Urothelium cell line (cell line): Measurements from ENCODE around the gene NKX2-8.

ENCODE experiments used
- DNase-seq: peaks from one replicate; pipeline ENCODE4 v3.0.0; 2011; ENCODE audit warnings: low spot score, mixed read lengths
- FAIRE-seq: peaks from 2 replicates; lab custom pipeline; 2011; peaks lifted over from hg19 to GRCh38; lab: Jason Lieb, UNC

NKX2-8 gene

GRCh38 chr14:36582011-36582873 is at the start of gene NKX2-8:
NKX2-8 (minus strand) TSS chr14:36582614; CDS start chr14:36582389, 225 bp downstream.
- FAIRE-seq (no peak), DNase-seq (no peak)

- FAIRE-seq (no peak), DNase-seq (no peak)
These were observed 45.6 kb upstream of the NKX2-8 start for GRCh38 chr14:36627981-36628380.

- no peak for DNase-seq
- FAIRE-seq = no peak
These were observed 43.7 kb upstream of the NKX2-8 start for GRCh38 chr14:36626151-36626550.

- FAIRE-seq (no peak), DNase-seq (no peak)
These were observed 43.0 kb upstream of the NKX2-8 start for GRCh38 chr14:36625436-36625835.

DNA sequence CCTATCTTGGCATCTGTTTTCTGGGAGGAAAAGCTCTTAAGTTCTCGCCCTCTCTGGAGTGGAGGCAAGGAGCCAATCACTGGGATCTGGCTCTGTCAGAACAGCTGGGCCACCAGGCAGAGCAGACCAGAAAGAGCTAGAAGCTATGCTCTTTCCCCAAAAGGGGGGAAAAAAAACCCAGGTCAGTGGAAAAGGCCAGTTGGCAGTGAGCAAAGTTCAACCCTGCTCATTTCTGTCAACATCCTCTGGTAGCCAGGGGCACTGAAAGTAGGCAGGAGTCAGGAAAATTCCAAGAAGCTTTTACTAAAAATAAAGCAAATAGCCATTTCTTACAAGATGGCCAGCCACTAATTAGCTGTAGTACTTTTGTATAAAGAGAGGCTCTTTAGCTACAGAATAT is 42.6 kb upstream of the NKX2-8 start:
- DNase-seq (no peak), FAIRE-seq (no peak)

GRCh38 chr14:36619853-36620252 is 37.4 kb upstream of the NKX2-8 start:
- DNase-seq (peak; percentile 39), FAIRE-seq (no peak)

DNA sequence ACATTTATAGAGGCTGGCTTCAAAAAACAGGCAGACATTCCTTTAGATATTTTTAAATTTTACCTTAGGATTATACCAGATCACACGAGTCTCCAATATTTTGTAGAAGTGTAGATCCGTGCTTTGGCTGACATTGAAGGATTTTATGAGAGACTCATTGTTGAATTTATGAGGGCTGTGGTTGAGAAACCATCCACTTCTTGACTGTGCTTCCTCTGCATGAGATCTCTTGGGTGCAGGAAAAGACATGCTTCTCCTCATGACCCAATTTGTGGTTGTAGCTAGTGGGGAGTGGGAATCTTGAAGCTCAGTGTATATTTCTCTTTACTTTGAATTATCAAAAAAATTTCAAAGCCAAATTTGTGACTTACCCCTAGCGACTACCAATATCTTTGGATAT is 36.7 kb upstream of the NKX2-8 start:
- DNase-seq (peak; percentile 13), FAIRE-seq (no peak)

GRCh38 chr14:36618641-36619040 is 36.2 kb upstream of the NKX2-8 start:
- FAIRE-seq (no peak), DNase-seq (no peak)

- DNase-seq (no peak), FAIRE-seq (no peak)
These were observed 35.4 kb upstream of the NKX2-8 start for GRCh38 chr14:36617824-36618223.

- no peak for DNase-seq
- no peak for FAIRE-seq
These were observed 23.1 kb upstream of the NKX2-8 start for GRCh38 chr14:36605506-36605857.

DNA sequence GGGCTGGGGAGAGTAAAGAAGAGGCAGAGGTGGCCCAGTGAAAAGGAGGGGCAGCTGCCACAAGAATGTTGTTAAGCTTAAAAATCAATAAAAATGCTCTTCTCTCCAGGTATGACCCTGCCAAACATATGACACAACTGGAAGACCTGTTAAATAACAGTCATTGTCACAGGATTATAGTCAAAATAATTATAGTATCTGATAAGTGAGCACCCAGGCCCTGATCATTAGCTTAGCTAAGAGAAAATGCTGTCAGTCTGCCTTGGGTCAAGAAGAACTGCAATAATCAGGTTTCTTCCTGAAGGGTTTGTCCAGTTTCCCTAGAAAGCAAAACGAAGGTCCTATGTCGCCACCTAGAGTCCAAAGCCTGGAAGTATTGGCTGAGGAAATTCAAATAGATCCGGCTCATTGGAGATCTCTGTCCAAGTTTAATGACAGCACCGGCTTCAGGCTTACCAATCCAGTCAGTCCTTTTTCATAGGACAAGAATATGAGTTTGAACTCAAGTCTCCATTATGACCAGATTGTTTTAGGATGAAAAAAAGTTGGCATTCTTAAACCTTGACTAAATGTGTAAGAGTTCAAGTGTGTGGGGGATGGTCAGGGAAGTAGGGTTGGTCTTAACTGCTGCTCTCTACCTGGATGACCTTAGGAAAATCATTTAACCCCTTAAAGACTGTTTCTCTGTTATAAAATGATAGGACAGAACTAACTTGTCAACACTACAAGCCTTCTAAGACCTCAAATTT is 22.5 kb upstream of the NKX2-8 start:
- FAIRE-seq = no peak
- peak; percentile 68 for DNase-seq

DNA sequence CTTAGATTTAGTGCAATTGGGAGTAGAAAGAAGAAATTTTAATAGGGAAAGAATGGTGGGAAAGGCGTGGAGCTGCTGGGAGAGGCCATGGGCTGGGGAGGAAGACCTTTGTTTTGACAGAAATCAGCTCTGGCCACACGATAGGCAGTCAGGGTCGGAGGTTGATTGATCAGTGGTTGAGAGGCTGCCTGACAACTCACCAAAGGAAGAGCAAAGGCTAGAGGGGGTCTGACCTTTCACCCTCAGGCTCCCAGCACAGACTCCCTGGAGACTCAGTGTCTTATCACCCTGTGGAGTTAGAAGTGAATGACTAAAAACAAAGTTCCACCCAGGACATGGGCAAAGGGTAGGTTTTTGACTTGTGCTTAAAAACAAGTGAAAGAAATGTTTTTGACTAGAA is 18.0 kb upstream of the NKX2-8 start:
- FAIRE-seq = no peak
- no peak for DNase-seq

DNA sequence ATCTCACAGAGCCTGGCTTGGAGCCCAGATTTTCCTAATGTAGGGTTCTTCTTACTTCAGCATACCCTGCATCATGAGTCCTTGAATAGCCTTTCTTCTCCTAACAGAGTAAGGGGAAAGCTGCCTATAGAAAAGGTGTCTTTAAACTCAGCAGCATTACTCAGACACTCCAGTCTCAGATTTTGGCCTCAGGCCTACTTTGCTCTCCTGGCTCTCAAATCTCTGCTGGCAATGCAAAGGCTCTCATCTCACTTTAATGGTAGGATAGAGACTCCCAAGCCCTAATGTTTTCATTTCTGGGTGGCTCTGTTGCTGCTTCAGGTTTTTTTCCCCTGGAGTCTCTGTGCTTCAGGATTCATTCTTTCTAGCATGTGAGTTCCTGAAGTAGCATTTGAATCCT is 9.1 kb upstream of the NKX2-8 start:
- DNase-seq (no peak), FAIRE-seq (no peak)

DNA sequence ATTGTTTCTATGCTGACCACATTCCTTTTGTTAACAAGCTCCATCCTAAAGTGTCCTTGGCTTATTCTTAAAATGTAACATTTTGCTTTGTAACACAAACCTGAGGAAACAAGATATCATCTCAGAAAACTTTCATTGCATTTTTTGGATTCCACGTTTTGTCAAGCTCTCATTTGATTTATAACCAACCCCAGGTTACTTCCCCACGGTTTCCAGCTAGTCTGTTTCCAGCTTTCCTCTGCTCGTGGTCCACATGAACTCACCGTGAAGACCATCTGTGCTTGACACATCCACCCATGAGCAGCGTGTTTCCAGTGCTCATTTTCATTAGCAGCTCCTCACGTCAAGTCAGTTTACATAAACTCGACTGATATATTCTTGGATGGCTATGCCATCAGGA is 6.4 kb upstream of the NKX2-8 start:
- no peak for DNase-seq
- FAIRE-seq = no peak

GRCh38 chr14:36588119-36588518 is 5.7 kb upstream of the NKX2-8 start:
- no peak for DNase-seq
- FAIRE-seq = no peak

GRCh38 chr14:36585100-36585499 is 2.7 kb upstream of the NKX2-8 start:
- FAIRE-seq (no peak), DNase-seq (no peak)

GRCh38 chr14:36583893-36584811 is 1.7 kb upstream of the NKX2-8 start:
- DNase-seq (no peak), FAIRE-seq (no peak)

- DNase-seq = no peak
- no peak for FAIRE-seq
These were observed 953 bp upstream of the NKX2-8 start for GRCh38 chr14:36583242-36583892.

DNA sequence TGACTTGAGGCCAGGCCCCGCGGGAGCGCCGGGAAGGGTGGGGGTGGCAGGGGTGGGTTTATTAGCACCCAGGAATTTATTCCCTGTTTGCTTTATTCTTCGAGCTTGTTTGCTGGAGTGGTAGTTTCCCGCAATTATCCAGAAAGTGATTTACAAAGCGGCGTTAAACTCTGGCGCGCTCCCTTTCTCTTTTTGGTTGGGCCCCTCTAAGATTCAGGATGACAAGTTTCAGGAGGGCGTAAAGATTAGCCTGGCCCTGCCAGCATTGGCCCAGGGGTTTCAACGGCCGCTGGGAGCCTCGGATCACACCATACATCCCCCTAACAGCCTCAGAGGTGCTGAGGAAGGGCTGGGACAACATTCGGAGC is 444 bp upstream of the NKX2-8 start:
- DNase-seq (no peak), FAIRE-seq (no peak)
